Muscle layer of colon (tissue), 2 donors: ENCODE measurements around the gene TOMM70.
"Not testable (repeated sequence)": the region's sequence is repeated elsewhere in the genome, so short reads cannot be mapped to it uniquely, and the experiment has no call there.

ENCODE experiments used
- H3K27ac ChIP-seq: one replicate; pipeline ENCODE4 v1.7.0; 2013; ENCODE audit warnings: low read depth, mild to moderate bottlenecking, low read length, moderate library complexity
- H3K27me3 ChIP-seq, 2 donors: one replicate each; pipeline ENCODE4 v1.7.0; 2013; ENCODE audit warnings: low read length in 2 of 2, mild to moderate bottlenecking in 2 of 2; ENCODE audit not compliant: insufficient read depth in 2 of 2, control insufficient read depth in 1 of 2
- H3K36me3 ChIP-seq: one replicate; pipeline ENCODE4 v1.7.0; 2013; ENCODE audit warnings: mild to moderate bottlenecking, low read length; ENCODE audit not compliant: insufficient read depth
- H3K4me1 ChIP-seq: one replicate; pipeline ENCODE4 v1.7.0; 2013; ENCODE audit warnings: mild to moderate bottlenecking, low read length; ENCODE audit not compliant: insufficient read depth
- H3K4me3 ChIP-seq, 2 donors: one replicate each; pipeline ENCODE4 v1.7.0; 2013; ENCODE audit warnings: low read length in 2 of 2, low read depth in 1 of 2, mild to moderate bottlenecking in 1 of 2, moderate library complexity in 1 of 2
- H3K9ac ChIP-seq: one replicate; pipeline ENCODE4 v1.7.0; 2013; ENCODE audit warnings: low read length
- H3K9me3 ChIP-seq: one replicate; pipeline ENCODE4 v1.7.0; 2013; ENCODE audit warnings: mild to moderate bottlenecking, low read length
- donor health status: abdominal sarcoma.
- donor health status: Adenocarcinoma of cecum.

The TOMM70 gene

GRCh38 chr3:100334488-100335351, 66.2 kb downstream of the TOMM70 start, which contains the start of gene NIT2:
NIT2 (plus strand) TSS chr3:100334757; CDS start chr3:100334792, 35 bp downstream.
- peak within 1 kb of the TSS; percentile 34 to 76 for H3K4me3 ChIP-seq
- H3K27ac ChIP-seq, result peak within 1 kb of the TSS; percentile 27
- H3K9me3 ChIP-seq, result no peaks in the 10 kb centered on the region
- peaks cover 7% of the 10 kb centered on the region for H3K36me3 ChIP-seq
- peaks cover 9% of the 10 kb centered on the region for H3K4me1 ChIP-seq
- no peaks in the 10 kb centered on the region for H3K27me3 ChIP-seq
- H3K9ac ChIP-seq, result peak within 1 kb of the TSS; percentile 69

GRCh38 chr3:100333970-100334487, 66.9 kb downstream of the TOMM70 start:
- H3K4me1 ChIP-seq, result peaks cover 9% of the 10 kb centered on the region
- peak overlapping the region; percentile 34 to 76 for H3K4me3 ChIP-seq
- no peaks in the 10 kb centered on the region for H3K36me3 ChIP-seq
- H3K27ac ChIP-seq, result peak overlapping the region; percentile 12
- H3K9me3 ChIP-seq, result no peaks in the 10 kb centered on the region
- H3K9ac ChIP-seq, result peak overlapping the region; percentile 69
- H3K27me3 ChIP-seq, result no peaks in the 10 kb centered on the region

GRCh38 chr3:100333051-100333450, 67.8 kb downstream of the TOMM70 start:
- no peak overlapping the region for H3K4me3 ChIP-seq
- no peaks in the 10 kb centered on the region for H3K9me3 ChIP-seq
- H3K27me3 ChIP-seq, result no peaks in the 10 kb centered on the region
- no peaks in the 10 kb centered on the region for H3K36me3 ChIP-seq
- H3K9ac ChIP-seq, result no peak overlapping the region
- peaks cover 9% of the 10 kb centered on the region for H3K4me1 ChIP-seq
- H3K27ac ChIP-seq, result no peak overlapping the region

GRCh38 chr3:100331660-100332059, 69.2 kb downstream of the TOMM70 start:
- Histone ChIP-seq H3K27me3 (no peaks in the 10 kb centered on the region), H3K9me3 (no peaks in the 10 kb centered on the region), H3K36me3 (no peaks in the 10 kb centered on the region), H3K4me3 (no peak overlapping the region), H3K4me1 (peaks cover 9% of the 10 kb centered on the region), H3K9ac (no peak overlapping the region), H3K27ac (no peak overlapping the region)

GRCh38 chr3:100330651-100331050, 70.2 kb downstream of the TOMM70 start:
- H3K36me3 ChIP-seq, result no peaks in the 10 kb centered on the region
- H3K27ac ChIP-seq, result no peak overlapping the region
- peaks cover 5% of the 10 kb centered on the region for H3K4me1 ChIP-seq
- H3K9ac ChIP-seq, result no peak overlapping the region
- H3K27me3 ChIP-seq, result no peaks in the 10 kb centered on the region
- H3K4me3 ChIP-seq, result no peak overlapping the region
- H3K9me3 ChIP-seq, result no peaks in the 10 kb centered on the region

GRCh38 chr3:100329800-100330489, 70.9 kb downstream of the TOMM70 start:
- Histone ChIP-seq H3K36me3 (no peaks in the 10 kb centered on the region), H3K9ac (no peak overlapping the region), H3K27me3 (no peaks in the 10 kb centered on the region), H3K4me3 (no peak overlapping the region), H3K9me3 (no peaks in the 10 kb centered on the region), H3K4me1 (no peaks in the 10 kb centered on the region), H3K27ac (no peak overlapping the region)

GRCh38 chr3:100327377-100327776, 73.5 kb downstream of the TOMM70 start:
- not testable (repeated sequence) for H3K4me1 ChIP-seq

GRCh38 chr3:100325827-100326226, 75.1 kb downstream of the TOMM70 start:
- peaks cover 11% of the 10 kb centered on the region for H3K36me3 ChIP-seq
- no peaks in the 10 kb centered on the region for H3K9me3 ChIP-seq
- H3K27ac ChIP-seq, result no peak overlapping the region
- no peaks in the 10 kb centered on the region for H3K27me3 ChIP-seq
- H3K9ac ChIP-seq, result no peak overlapping the region
- no peak overlapping the region for H3K4me3 ChIP-seq
- H3K4me1 ChIP-seq, result no peaks in the 10 kb centered on the region

More at GRCh38 chr3:100327377-100327776, 73.5 kb downstream of the TOMM70 start:
- not testable (repeated sequence) for H3K9me3 ChIP-seq, H3K36me3 ChIP-seq, H3K4me3 ChIP-seq, H3K9ac ChIP-seq, H3K27me3 ChIP-seq, H3K27ac ChIP-seq

GRCh38 chr3:100324044-100324443, 76.8 kb downstream of the TOMM70 start:
- Histone ChIP-seq H3K27me3 (no peaks in the 10 kb centered on the region), H3K36me3 (peaks cover 17% of the 10 kb centered on the region), H3K4me3 (no peak overlapping the region), H3K9ac (no peak overlapping the region), H3K27ac (no peak overlapping the region), H3K9me3 (no peaks in the 10 kb centered on the region), H3K4me1 (no peaks in the 10 kb centered on the region)

GRCh38 chr3:100319951-100320350, 80.9 kb downstream of the TOMM70 start:
- Histone ChIP-seq H3K4me3 (no peak overlapping the region), H3K9me3 (no peaks in the 10 kb centered on the region), H3K4me1 (no peaks in the 10 kb centered on the region), H3K9ac (no peak overlapping the region), H3K36me3 (peaks cover 17% of the 10 kb centered on the region), H3K27me3 (no peaks in the 10 kb centered on the region), H3K27ac (no peak overlapping the region)

GRCh38 chr3:100317912-100318311, 83.0 kb downstream of the TOMM70 start:
- Histone ChIP-seq H3K4me3 (no peak overlapping the region), H3K27me3 (no peaks in the 10 kb centered on the region), H3K9me3 (no peaks in the 10 kb centered on the region), H3K4me1 (no peaks in the 10 kb centered on the region), H3K9ac (no peak overlapping the region), H3K36me3 (peaks cover 14% of the 10 kb centered on the region), H3K27ac (no peak overlapping the region)
